H1 (cell line): ENCODE measurements around the gene CASP12. TPM values are rescaled to one million over a fixed set of nuclear protein-coding genes. Genes with fewer than 3 reads are reported as not detected.

Source experiments
- CTCF ChIA-PET: fragments of 300-600 bp; sonication (Branson Sonifier 250); formaldehyde crosslinking; loops from one replicate; lab custom pipeline; 2021; ENCODE audit not compliant: partially characterized antibody; lab: Charles Lee
- POLR2A ChIA-PET: fragments of 300-600 bp; sonication (Branson Sonifier 250); formaldehyde crosslinking; loops from one replicate; lab custom pipeline; 2021; ENCODE audit warnings: inconsistent platforms; ENCODE audit not compliant: partially characterized antibody; lab: Charles Lee
- DNase-seq, 2 experiments: peaks; one replicate each; pipeline versions ENCODE4 v3.0.0 to v3.0.0-alpha.2; 2010 to 2022; ENCODE audit warnings: low spot score in 2 of 2, low read depth in 1 of 2, mixed read lengths in 1 of 2
- FAIRE-seq: peaks from 2 replicates; lab custom pipeline; 2011; peaks lifted over from hg19 to GRCh38; lab: Jason Lieb, UNC
- H2AFZ ChIP-seq: 2 replicates; pipeline ENCODE4 v1.8.1; 2012; ENCODE audit warnings: low read length, inconsistent platforms
- H2AK5ac ChIP-seq: 2 replicates; pipeline ENCODE4 v1.6.1; 2013; ENCODE audit warnings: low read depth, low read length
- H2BK120ac ChIP-seq: replicated peaks from 2 replicates; pipeline ENCODE3; 2013; ENCODE audit warnings: low read depth, low read length, inconsistent platforms
- H2BK12ac ChIP-seq: 2 replicates; pipeline ENCODE4 v1.6.1; 2013; ENCODE audit warnings: low read depth, low read length
- H2BK15ac ChIP-seq: 2 replicates; pipeline ENCODE4 v1.6.1; 2013; ENCODE audit warnings: low read length
- H2BK20ac ChIP-seq: 2 replicates; pipeline ENCODE4 v1.6.1; 2013; ENCODE audit warnings: low read length
- H2BK5ac ChIP-seq: 2 replicates; pipeline ENCODE4 v1.6.1; 2013; ENCODE audit warnings: low read depth, low read length
- H3K14ac ChIP-seq: 2 replicates; pipeline ENCODE4 v1.6.1; 2013; ENCODE audit warnings: inconsistent platforms; ENCODE audit not compliant: insufficient read length
- H3K18ac ChIP-seq: 2 replicates; pipeline ENCODE4 v1.6.1; 2013; ENCODE audit warnings: low read length; ENCODE audit errors: extremely low read depth
- H3K23ac ChIP-seq: 2 replicates; pipeline ENCODE4 v1.6.1; 2013; ENCODE audit warnings: inconsistent platforms; ENCODE audit not compliant: insufficient read length
- H3K23me2 ChIP-seq: 2 replicates; pipeline ENCODE4 v1.6.1; 2013; ENCODE audit warnings: low read depth, low read length
- H3K27ac ChIP-seq: 2 replicates; pipeline ENCODE4 v1.6.1; 2011; ENCODE audit warnings: low read depth, low read length, inconsistent platforms
- H3K27me3 ChIP-seq, 4 experiments: replicated peaks in 1 of 4; 1 replicate in 1 of 4; 2 replicates in 3 of 4; pipeline versions ENCODE4 v1.6.1 to v1.8.1; 2011 to 2013; ENCODE audit warnings: low read length in 3 of 4, mild to moderate bottlenecking in 3 of 4, inconsistent platforms in 2 of 4, mixed read lengths in 2 of 4, moderate library complexity in 1 of 4; ENCODE audit not compliant: control insufficient read depth in 3 of 4, insufficient read depth in 3 of 4; ENCODE audit errors: extremely low read depth in 1 of 4
- H3K36me3 ChIP-seq, 4 experiments: 2 replicates each; pipeline versions ENCODE4 v1.6.1 to v1.8.1; 2011 to 2013; ENCODE audit warnings: mild to moderate bottlenecking in 4 of 4, low read length in 3 of 4, moderate library complexity in 2 of 4, control low read depth in 1 of 4, inconsistent platforms in 1 of 4; ENCODE audit not compliant: insufficient read depth in 4 of 4, control insufficient read depth in 2 of 4
- H3K4ac ChIP-seq: replicated peaks from 2 replicates; pipeline ENCODE3; 2013; ENCODE audit warnings: low read length, low read depth, mixed read lengths, inconsistent platforms; ENCODE audit not compliant: insufficient read length
- H3K4me1 ChIP-seq, 4 experiments: replicated peaks in 1 of 4; 1 replicate in 1 of 4; 2 replicates in 3 of 4; pipeline versions ENCODE4 v1.6.1 to v1.8.1; 2011 to 2013; ENCODE audit warnings: low read length in 3 of 4, inconsistent platforms in 2 of 4, mixed read lengths in 1 of 4; ENCODE audit not compliant: insufficient read depth in 4 of 4, control insufficient read depth in 3 of 4
- H3K4me2 ChIP-seq, 2 experiments: 2 replicates each; pipeline versions ENCODE4 v1.6.1 to v1.8.1; 2011 to 2013; ENCODE audit warnings: low read depth in 2 of 2, low read length in 2 of 2, control low read depth in 1 of 2, inconsistent platforms in 1 of 2, mild to moderate bottlenecking in 1 of 2; ENCODE audit not compliant: insufficient read depth in 1 of 2
- H3K4me3 ChIP-seq, 4 experiments: fragments of 200-600, 300-600 bp in 1 of 4; sonication (generic), shearing (Covaris generic), sonication (Bioruptor Twin) in 1 of 4; 2 replicates each; pipeline versions ENCODE4 v1.5.1 to v1.8.1; 2011 to 2016; ENCODE audit warnings: low read length in 4 of 4, low read depth in 3 of 4, control low read depth in 2 of 4, inconsistent platforms in 2 of 4, mild to moderate bottlenecking in 2 of 4, mixed read lengths in 1 of 4, moderate library complexity in 1 of 4; ENCODE audit not compliant: insufficient read depth in 2 of 4; ENCODE audit errors: extremely low read depth in 1 of 4
- H3K56ac ChIP-seq: replicated peaks from 2 replicates; pipeline ENCODE3; 2013; ENCODE audit warnings: low read depth, mild to moderate bottlenecking, mixed read lengths, low read length, inconsistent platforms; ENCODE audit not compliant: insufficient read length
- H3K79me1 ChIP-seq: 2 replicates; pipeline ENCODE4 v1.6.1; 2013; ENCODE audit warnings: low read depth, low read length, control low read depth
- H3K79me2 ChIP-seq, 2 experiments: 2 replicates each; pipeline versions ENCODE4 v1.6.1 to v1.8.1; 2012 to 2013; ENCODE audit warnings: low read length in 2 of 2, mild to moderate bottlenecking in 2 of 2, inconsistent platforms in 1 of 2; ENCODE audit not compliant: insufficient read depth in 2 of 2, control insufficient read depth in 1 of 2
- H3K9ac ChIP-seq, 4 experiments: replicated peaks in 1 of 4; 1 replicate in 1 of 4; 2 replicates in 3 of 4; pipeline versions ENCODE4 v1.6.1 to v1.8.1; 2011 to 2013; ENCODE audit warnings: low read depth in 3 of 4, low read length in 3 of 4, control low read depth in 2 of 4, mild to moderate bottlenecking in 2 of 4, moderate library complexity in 2 of 4, inconsistent platforms in 1 of 4; ENCODE audit errors: extremely low read depth in 1 of 4
- H3K9me3 ChIP-seq, 2 experiments: 2 replicates each; pipeline versions ENCODE4 v1.6.1 to v1.8.1; 2012 to 2013; ENCODE audit warnings: mild to moderate bottlenecking in 2 of 2, moderate library complexity in 2 of 2, control low read depth in 1 of 2, inconsistent platforms in 1 of 2, low read depth in 1 of 2, low read length in 1 of 2, mixed read lengths in 1 of 2; ENCODE audit not compliant: insufficient read depth in 2 of 2
- H4K20me1 ChIP-seq, 2 experiments: replicated peaks in 1 of 2; 2 replicates each; pipeline versions ENCODE3 to v1.8.1; 2011 to 2013; ENCODE audit warnings: inconsistent platforms in 2 of 2, low read length in 2 of 2, mild to moderate bottlenecking in 1 of 2; ENCODE audit not compliant: insufficient read depth in 2 of 2, control insufficient read depth in 1 of 2
- H4K5ac ChIP-seq: 2 replicates; pipeline ENCODE4 v1.6.1; 2013; ENCODE audit warnings: low read length, low read depth, mixed read lengths, inconsistent platforms; ENCODE audit not compliant: insufficient read length
- H4K8ac ChIP-seq: 2 replicates; pipeline ENCODE4 v1.8.0; 2013; ENCODE audit warnings: mild to moderate bottlenecking, moderate library complexity, low read length, inconsistent platforms; ENCODE audit not compliant: insufficient read depth; ENCODE audit errors: extremely low read depth
- H4K91ac ChIP-seq: replicated peaks from 2 replicates; pipeline ENCODE3; 2013; ENCODE audit warnings: low read length, mixed read lengths, inconsistent platforms; ENCODE audit not compliant: insufficient read length
- CTBP2 ChIP-seq: IDR thresholded peaks from 2 replicates; pipeline ENCODE4 v1.7.0; 2011; ENCODE audit warnings: borderline replicate concordance, mild to moderate bottlenecking, moderate library complexity, mixed read lengths, low read length; ENCODE audit not compliant: insufficient read depth, insufficient read length
- HDAC2 ChIP-seq, 2 experiments: fragments of 300-600 bp in 1 of 2; sonication (generic) in 1 of 2; IDR thresholded peaks; 2 replicates each; pipeline ENCODE4 v1.6.1; 2011 to 2012; ENCODE audit warnings: low read depth in 2 of 2, low read length in 2 of 2, mild to moderate bottlenecking in 2 of 2, moderate library complexity in 2 of 2, borderline replicate concordance in 1 of 2, inconsistent platforms in 1 of 2
- SP1 ChIP-seq: IDR thresholded peaks from 2 replicates; pipeline ENCODE4 v1.6.1; 2011; ENCODE audit warnings: low read depth, low read length
- TBP ChIP-seq: IDR thresholded peaks from 2 replicates; pipeline ENCODE4 v1.6.1; 2011; ENCODE audit warnings: low read depth, low read length, improper control_type of control experiment
- WGBS, 2 experiments: shearing (Covaris generic) in 1 of 2; methylation state at CpG; one replicate each; pipeline versions ENCODE4 v1.1.6 to v1.1.7; 2013 to 2015; ENCODE audit warnings: low lambda C conversion rate in 2 of 2, mixed read lengths in 2 of 2, inconsistent platforms in 1 of 2, low coverage in 1 of 2, missing lambda C conversion rate in 1 of 2; ENCODE audit not compliant: insufficient replicate concordance in 2 of 2, insufficient coverage in 1 of 2, insufficient read length in 1 of 2; ENCODE audit errors: extremely low coverage in 1 of 2, missing lambda C conversion rate in 1 of 2; 5-methylcytosine and 5-hydroxymethylcytosine counted together
- polyA plus RNA-seq, 7 experiments: library from polyadenylated mRNA; depleted of rRNA in 3 of 7; stranded (reverse) in 5 of 7; unstranded in 2 of 7; fragments of >200 nt in 5 of 7; fragments of 200-250 nt in 2 of 7; gene quantifications; 1 replicate in 5 of 7; 2 replicates in 1 of 7; 4 replicates in 1 of 7; pipeline versions ENCODE4 v1.2.1 to v1.2.3, GENCODE V29; 2011 to 2013; ENCODE audit warnings: missing spikeins in 2 of 7, mixed read lengths in 2 of 7
- total RNA-seq: library from RNA; stranded (reverse); fragmentation: NEBNext Ultra II Directional; extraction: Animal tissue kit (Norgen Biotek cat#: 25700); gene quantifications from 2 replicates; pipeline ENCODE4 v1.2.1, GENCODE V29; 2021

The CASP12 gene
- total and polyA plus RNA-seq, 2 of the 8 experiments (the other 6 are each of a cell fraction or from before 2014, with no cell fraction given): not detected

DNA sequence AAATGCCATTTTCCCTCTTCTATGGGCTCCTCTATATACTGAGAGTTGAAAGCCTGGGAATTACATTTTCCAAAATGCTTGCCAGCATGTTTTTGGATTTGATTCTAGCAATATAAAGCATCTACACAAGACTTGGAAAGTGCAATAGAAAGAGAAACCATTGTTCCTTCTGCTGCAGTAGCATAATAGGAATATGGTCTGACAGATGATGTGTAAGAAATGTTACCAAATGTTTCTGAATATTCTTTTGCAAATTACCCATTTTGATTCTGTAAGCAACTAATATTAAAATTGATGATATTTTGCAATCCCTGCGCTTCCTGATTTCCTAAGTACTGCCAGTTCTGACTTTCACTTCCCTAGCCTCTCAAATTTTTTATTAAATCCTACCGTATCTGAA is 61.6 kb downstream of the CASP12 start:
- Histone ChIP-seq H2AFZ (no peak overlapping the region), H3K14ac (no peak overlapping the region), H3K9me3 (0 out of 4 replicates have a peak, but pooled peaks cover 0 to 5% of the 10 kb centered on the region in 2 experiments), H3K9ac (no peak overlapping the region), H3K4ac (no peak overlapping the region), H2BK12ac (no peak overlapping the region), H2BK15ac (no peak overlapping the region), H3K18ac (no peak overlapping the region), H3K4me2 (no peak overlapping the region), H4K8ac (no peak overlapping the region), H4K20me1 (no peaks in the 10 kb centered on the region), H4K5ac (no peak overlapping the region), H4K91ac (no peak overlapping the region), H2BK20ac (no peak overlapping the region), H3K36me3 (peaks cover 0 to 3% (median 0%) of the 10 kb centered on the region in 4 experiments; a peak in 1 of 8 replicates), H3K23me2 (no peaks in the 10 kb centered on the region), H2AK5ac (no peak overlapping the region), H3K23ac (no peak overlapping the region), H3K56ac (no peak overlapping the region), H2BK120ac (no peak overlapping the region), H3K27me3 (no peaks in the 10 kb centered on the region), H3K79me2 (no peaks in the 10 kb centered on the region), H3K4me1 (no peaks in the 10 kb centered on the region), H2BK5ac (no peak overlapping the region), H3K79me1 (no peaks in the 10 kb centered on the region), H3K4me3 (no peak overlapping the region), H3K27ac (no peak overlapping the region)
- no peak for DNase-seq
- ChIA-PET POLR2A (no interaction called here), CTCF (interaction anchor here (0.7 kb wide), 1 partner anchor 20 kb away, joined by 3 read pairs; no protein-coding TSS in a partner anchor)
- WGBS, 2 experiments: 48% methylated on average over 2 of the region's 2 CpGs; no CpG with 5 or more reads in 1 of the 2 experiments
- FAIRE-seq: no peak
- TF ChIP-seq HDAC2 (IDR thresholded peaks at IDR 0.05; ENCODE audit: borderline replicate concordance in 1 of 2, low read depth in 2 of 2, low read length in 2 of 2): no peak
- TF ChIP-seq TBP: no peak
- no peak for TF ChIP-seq CTBP2
- TF ChIP-seq SP1: no peak
